Endothelial cell of umbilical vein (primary cell): ENCODE results near the gene TLE3.

ENCODE experiments used
- POLR2A ChIP-seq: IDR thresholded peaks from 2 replicates; pipeline ENCODE4 v1.6.1; 2012; ENCODE audit warnings: low read depth, mild to moderate bottlenecking, control low read depth, low read length
- TF ChIP-seq, protein P1 (sequence below), 2 donors: IDR thresholded peaks; 1 replicate in 1 of 2; 2 replicates in 1 of 2; pipeline ENCODE4 v1.5.1; 2011; ENCODE audit warnings: low read length in 2 of 2, mild to moderate bottlenecking in 2 of 2, moderate library complexity in 2 of 2, control low read depth in 1 of 2, inconsistent platforms in 1 of 2, low read depth in 1 of 2; ENCODE audit not compliant: insufficient read depth in 1 of 2; ENCODE audit errors: extremely low read depth in 1 of 2

GRCh38 chr15:70018646-70019600 lies 78.8 kb downstream of the TLE3 start:
- TF ChIP-seq, protein P1, sequence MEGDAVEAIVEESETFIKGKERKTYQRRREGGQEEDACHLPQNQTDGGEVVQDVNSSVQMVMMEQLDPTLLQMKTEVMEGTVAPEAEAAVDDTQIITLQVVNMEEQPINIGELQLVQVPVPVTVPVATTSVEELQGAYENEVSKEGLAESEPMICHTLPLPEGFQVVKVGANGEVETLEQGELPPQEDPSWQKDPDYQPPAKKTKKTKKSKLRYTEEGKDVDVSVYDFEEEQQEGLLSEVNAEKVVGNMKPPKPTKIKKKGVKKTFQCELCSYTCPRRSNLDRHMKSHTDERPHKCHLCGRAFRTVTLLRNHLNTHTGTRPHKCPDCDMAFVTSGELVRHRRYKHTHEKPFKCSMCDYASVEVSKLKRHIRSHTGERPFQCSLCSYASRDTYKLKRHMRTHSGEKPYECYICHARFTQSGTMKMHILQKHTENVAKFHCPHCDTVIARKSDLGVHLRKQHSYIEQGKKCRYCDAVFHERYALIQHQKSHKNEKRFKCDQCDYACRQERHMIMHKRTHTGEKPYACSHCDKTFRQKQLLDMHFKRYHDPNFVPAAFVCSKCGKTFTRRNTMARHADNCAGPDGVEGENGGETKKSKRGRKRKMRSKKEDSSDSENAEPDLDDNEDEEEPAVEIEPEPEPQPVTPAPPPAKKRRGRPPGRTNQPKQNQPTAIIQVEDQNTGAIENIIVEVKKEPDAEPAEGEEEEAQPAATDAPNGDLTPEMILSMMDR (IDR thresholded peaks at IDR 0.05; ENCODE audit: extremely low read depth in 1 of 2, insufficient read depth in 1 of 2, low read depth in 1 of 2, low read length in 2 of 2): no peak
- no peak for TF ChIP-seq POLR2A
